Activated CD4-positive, alpha-beta T cell treated with anti-CD3 and anti-CD28 coated beads, Interleukin-2, amount 50 U/mL, for 48 hours (primary cell): ENCODE data around the gene RGMA.

ENCODE experiments used
- DNase-seq, 2 experiments: peaks; one replicate each; pipeline ENCODE4 v3.0.0-alpha.2; 2020

The RGMA gene

DNA sequence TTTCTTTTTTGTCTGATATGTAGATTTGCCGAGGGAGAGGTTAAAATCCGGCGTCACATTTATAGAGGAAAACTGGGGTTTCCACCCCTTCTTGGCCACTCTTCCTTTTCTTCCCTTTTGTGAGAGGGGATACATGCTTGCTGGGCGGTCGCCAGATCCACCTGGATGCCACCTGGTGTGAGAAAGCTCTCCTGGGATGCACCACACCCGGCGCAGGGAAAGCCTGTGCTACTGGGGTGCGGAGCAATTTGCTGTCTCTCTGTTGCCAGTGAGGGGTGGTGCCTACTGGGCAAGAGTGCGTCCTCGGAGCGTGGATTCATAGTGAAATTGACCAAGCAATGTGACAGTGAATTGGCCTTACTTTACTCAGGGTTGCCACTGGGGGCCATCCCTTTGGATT is 2.5 kb upstream of the RGMA start:
- DNase-seq: no peak

DNA sequence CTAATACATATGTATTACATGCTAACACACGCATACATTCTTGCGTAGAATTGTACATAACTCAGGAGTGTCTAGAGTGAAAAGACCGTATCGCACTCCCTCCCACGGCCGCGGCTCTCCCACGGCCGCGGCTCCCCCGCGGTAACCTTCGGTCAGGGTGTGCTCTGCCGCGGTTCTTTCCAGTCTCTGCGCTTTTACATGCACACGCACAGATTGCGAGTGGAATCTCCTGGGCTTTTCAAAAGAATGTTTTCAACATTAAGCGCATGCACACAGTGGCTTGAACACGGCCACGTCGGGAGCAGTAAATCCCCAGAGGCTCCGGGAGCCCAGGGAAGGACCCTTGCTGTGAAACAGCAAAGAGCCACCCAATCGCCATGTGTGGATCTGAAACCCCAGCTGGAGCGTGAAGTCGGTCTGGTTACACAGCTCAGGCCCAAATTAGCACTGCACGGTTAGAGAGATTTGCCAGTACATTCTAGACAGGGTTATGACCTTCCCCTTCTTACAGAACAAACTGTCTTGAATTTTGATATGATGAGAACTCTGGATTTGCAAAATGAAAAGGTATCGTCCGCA is 805 bp upstream of the RGMA start:
- no peak for DNase-seq

DNA sequence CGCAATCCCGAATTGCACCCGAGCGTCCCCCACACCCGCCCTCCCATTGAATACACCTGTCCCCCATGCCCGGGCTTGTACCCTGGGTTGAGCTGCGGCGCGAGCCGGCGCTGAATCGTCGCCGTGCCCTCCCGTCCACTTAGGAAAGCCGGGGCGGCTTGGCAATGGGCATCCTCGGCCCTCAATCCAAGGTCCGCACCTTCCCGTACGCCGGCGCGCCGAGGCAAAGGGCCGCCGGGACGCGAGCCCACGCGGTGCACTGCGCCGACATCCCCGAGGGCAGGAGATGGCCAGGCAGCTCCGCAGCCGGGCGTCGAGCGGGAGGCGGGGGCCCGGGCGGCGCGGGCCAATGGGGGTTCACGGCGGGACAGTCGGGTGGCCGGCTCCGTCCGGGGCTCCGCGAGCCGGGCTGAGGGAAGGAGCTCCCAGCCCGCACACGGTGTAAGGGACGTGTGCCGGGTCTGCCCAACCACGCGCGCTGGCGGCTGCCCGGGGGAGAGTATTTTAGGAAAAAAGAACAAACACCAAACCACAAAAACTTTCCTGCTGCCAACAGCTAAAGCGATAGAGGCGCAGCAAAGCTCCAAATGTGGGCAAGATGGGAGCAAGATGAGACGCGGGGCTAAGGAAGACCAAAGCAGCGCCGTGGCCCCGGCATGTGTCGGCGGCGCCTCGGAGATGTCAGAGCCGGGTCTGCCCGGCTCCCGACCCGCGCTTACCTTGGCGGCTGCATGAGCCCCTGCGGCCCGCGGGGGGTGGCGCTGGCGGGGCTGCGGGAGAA is 621 bp downstream of the RGMA start:
- peak; percentile 22 to 33 for DNase-seq

DNA sequence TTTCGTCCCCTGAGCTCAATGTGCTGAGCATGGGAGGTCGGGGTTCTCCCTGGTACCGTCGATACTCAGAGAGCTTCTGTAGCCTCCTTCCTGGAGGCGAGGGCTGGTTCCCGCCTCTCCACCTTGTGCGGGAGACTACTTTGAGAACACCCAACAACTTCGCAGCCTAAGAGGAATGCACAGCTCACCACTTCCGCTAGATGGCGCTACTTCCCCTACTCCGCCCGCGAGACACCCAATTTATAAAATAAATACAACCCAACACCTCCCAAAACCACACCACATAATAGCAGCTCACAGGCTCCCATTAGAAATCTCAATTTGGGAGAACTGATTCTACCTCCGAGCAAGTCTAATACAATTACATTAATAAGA is 1.2 kb downstream of the RGMA start:
- peak; percentile 72 to 78 for DNase-seq

DNA sequence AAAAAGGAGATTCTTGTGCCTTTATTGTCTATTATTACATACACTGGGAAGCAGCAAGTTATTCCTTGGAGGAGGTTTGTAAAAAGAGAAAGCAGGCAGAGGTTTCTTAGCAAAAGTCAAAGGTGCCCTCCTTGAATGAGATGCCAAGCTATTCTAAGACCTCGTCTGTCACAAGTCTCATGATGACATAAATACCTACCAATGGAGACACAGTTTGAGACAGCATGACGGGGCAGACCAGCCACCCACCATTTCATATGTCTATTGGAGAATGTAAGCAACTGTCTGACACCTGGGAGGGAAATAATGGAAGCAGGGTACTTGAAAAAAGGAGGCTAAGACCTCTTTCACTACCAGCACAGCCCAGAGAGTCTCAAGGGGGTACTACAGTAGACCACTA is 2.2 kb downstream of the RGMA start:
- DNase-seq: no peak

DNA sequence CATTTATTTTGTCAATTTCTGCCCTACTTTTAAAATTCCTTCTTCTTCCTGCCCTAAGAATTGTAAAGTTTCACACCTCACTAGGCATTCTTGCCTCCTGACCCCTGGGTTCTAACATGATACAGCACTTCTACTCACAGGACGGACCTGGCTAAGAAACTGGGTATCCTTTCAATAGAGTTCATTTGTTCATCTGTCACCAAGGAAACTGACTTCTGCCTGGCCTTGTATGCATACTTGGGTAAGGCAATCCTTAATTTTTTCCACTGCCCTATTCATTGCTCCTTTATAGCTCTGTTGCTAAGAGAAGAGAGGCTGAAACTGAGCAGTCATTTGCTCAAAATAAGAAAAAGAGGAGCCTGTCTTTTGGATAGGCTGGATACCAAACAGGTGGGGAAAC is 3.3 kb downstream of the RGMA start:
- no peak for DNase-seq

DNA sequence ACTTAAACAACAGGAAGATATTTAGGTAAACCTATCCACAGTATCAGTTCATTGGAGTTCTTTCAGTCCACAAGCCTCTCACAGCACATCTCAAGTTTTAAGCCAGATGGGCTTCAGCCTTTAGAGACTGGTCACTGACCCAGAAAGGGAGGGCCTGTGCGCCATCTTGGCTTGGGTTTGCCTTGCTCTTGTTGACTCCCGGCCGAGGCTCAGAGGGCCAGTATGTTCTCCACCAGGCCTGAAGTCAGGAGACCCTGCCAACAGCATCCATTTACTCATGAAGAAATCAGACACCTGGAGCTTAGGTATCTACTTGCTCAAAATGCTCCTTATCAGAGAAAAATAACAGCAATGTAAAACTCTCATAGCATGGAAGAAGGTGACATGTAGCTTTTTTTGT is 6.2 kb downstream of the RGMA start:
- DNase-seq: no peak

DNA sequence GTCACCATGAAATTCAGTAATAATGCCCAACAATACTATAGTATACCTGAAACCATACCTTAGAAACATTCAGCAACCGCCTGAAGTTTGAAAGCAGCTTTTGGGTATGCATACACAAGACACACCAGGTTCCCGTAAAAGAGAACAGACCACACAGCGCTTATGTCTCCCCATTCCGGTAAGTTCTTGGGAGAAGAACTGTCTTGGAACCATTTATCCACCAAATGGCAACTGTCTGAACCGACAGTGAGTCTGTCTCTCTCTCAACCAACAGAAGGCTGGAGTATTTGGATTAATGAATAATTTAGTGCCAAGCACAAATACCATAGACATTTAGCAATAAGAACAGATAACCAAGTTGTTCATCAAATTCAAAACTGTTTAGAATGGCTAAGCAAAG is 7.6 kb downstream of the RGMA start:
- DNase-seq: no peak

DNA sequence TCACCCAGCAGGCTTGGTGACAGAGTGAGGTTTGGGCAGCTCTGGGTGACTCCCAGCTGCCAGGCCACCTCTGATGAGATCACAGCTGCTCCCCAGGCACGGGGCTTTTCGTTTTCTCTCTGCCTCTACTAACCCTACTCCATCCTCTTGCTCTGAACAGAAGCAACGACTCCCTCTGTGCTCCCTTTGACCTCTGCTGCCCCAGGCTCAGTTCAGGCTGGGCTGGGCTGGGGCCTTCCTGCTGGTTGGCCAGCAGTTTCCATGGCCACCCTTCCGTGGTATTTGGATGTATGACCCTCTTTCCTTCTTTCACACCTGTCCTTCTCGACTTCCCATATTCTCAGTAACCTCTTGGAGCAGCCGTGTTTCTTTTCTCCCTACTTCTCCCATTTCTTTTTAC is 8.6 kb downstream of the RGMA start:
- DNase-seq: no peak

DNA sequence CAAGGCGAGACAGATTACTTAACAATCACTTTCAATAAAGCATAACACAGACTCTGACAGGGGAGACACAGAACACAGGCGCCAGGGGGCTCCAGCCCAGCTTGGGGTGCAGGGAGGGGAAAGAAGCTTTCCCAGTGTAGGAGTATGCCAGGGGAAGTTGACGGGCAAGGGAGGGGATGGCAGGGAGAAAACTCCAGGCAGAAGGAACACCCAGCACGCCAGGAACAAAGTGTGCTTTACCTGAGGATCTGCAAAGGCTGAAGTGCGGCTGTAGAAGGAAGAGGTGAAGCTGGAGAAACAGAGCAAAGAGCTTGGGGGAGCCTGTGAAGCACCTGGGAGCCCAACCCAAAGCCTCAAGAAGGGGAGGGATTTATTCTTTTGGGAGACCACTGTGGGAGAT is 12.1 kb downstream of the RGMA start:
- DNase-seq: no peak

DNA sequence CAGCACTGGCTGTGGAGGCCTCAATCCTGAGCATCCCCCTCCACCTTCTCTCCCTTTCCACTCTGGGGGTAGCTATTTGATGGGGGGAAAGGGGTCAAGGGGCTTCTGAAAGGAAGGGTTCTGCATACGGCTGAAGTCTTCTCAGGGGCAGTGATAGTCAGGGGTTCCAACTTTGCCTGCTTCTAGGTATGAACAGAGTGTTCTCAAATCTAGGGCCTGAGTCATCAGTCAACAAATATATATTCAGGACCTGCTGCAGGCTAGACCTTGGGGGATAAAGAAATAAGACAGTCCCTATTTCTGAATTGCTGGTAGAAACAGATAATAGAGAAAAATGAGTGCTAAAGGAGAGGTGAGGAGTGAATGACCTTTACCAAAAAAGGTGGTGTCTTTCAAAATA is 12.8 kb downstream of the RGMA start:
- DNase-seq: no peak

DNA sequence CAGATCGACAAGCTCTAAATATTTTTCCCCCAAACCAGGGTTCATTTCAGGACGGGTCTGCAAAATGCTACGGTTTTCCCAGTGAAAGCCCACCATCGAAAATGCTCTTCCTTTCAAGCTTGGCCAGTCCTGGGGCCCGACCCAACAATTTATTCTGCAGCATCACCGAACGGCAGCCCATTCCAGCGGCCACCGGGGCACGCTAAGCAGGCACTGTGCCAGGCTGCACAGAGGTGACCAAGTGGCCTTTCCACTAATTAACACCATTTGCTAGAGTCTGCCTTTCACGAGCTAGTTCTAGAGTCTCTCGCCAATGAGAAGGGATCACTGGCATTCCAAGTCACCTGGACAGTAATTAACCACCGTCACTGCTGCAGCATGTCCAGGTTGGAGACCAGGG is 14.4 kb downstream of the RGMA start:
- DNase-seq: no peak

DNA sequence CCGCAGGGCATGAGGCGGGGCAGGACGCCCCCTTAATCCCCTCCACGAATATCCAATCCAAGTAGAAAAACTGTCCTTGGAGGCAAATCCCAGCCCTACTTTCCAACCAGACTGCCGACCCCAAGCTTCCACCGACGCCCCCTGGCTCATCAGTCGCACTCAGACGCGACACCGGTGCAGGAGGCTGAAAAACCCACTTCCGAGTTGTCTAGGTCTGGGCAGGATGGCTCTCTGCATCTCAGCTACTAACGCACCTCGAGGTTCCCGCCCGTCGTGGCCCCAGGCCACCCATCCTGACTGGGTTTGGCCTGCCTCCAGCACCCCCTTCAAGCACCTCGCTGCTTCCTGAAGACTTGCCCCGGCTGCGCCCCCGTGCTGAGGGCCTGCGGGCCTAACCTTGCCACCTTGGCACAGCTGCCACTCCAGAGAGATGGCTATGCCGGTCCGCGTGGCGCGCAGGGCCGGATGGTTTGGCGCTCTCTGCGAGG is 15.5 kb downstream of the RGMA start:
- no peak for DNase-seq

DNA sequence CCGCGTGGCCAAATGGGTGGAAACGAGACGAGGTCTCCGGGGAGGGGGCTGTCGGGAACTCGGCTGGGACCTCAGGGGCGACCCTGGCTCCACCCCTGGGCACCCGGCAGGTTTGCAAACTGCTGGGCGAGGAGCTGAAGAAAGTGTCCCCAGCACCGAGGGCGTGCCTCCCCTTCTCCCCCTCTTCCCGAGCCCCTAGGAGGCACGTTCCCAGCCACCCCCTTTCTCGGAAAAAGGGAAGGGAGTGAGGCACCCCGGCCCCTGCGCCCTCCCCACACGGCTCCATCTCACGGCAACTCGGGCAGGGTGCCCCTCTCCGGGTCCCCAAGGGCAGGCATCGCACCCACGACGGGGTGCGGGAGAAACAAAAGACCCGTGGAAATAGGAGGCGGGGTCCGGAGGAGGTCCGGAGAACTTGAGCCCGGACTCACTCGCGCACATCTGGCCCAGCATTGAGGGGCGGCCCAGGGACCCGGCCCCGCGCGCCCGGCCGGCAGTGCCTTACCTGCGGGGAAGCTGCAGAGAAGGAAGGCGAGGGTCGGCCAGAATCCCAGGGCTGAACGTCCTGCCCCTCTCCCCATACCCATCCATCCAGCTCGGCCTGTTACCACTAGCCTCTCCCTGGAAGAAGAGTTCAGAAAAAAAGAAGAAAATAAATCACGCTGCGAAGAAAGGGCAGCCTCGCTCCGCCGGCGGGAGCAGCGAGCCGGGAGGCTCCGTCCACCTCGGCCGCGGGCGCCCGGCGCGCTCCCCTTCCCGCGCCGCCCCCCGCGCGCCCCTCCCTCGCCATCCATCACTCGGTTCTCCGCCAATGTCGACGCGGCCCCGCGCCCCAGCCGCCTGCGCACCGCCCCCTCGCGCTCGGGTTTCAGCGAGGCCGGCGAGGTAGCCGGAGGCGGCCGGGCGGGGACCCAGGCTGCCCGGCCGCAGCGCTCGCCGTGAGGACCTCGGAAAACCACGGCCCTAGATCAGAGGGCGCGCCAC is 16.3 kb downstream of the RGMA start:
- DNase-seq: peak in 1 of 2 experiments; percentile 11

DNA sequence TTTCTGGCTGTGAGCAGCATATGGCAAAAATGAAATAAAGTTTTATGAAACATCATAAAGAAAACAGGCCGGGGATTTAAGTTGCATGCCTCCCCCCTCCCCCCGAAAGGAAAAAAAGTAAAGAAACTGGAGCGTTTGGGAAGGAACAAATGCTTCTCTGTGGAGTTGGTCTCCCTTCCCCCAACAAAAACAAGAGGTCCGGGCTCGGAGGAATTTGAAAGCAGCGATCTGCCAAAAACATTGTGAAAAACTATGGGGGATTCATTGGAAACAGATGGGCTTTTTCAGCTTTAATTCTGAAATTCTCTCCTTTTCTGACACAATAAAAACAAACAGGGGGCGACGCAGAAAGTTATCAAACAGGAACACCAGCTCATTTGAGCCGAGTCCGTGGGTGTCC is 17.0 kb downstream of the RGMA start:
- no peak for DNase-seq

DNA sequence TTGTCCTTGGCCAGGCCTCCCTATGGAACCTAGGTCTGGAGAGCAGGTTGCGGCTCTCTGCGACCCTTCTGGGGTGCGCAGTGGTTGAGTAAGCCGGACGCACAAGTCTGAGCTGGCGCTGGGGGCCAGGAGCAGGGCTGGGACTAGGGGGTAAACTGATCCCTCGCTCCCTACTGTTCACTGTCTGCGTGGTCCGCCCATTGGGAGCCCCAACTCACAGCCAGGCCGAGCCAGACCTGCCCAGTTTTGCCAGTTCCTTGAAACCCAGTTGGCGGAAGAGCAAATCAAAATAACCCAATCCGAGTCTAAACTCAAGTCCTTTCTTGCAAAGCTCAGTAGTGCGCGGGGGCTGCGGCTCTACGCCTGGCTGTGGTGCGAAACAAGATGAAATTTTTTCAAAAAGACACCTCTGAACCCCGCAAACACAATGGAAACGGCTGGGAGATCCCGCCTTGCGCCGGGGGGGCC is 17.5 kb downstream of the RGMA start:
- DNase-seq: no peak

DNA sequence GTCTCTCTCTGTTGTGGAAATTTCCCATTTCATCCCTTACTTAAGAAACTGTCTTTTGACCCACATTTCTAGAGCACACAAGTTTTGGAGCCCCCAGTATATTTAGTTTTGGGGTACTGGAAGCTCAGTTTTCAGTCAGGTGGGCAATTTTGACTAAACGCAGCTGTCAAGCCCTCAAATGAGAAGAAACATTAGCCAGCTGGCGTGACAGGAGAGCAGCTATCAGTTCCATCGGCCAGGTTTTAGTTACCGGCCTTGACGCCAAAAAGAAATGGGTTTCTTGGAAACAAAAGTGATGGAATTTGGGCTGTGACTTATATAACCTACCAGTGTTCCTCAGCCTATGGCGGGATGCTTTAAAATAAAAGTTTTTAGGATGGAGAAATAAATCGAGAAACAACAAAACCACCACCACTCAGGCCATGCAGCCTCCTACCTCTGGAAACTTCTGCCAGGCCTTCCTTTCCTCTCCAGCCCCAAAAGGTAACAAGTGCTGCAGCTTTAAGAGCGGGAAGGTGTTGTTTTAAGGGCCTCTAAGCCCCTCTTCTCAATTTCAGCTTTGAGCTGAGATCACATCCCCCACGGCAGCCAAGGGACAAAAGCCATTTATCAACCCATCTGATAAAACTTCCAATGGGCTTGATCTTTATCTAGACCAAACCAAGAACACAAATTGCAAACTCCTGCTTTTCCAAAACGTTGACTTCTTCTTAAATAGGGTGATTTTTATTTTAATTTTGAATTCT is 18.3 kb downstream of the RGMA start:
- no peak for DNase-seq

DNA sequence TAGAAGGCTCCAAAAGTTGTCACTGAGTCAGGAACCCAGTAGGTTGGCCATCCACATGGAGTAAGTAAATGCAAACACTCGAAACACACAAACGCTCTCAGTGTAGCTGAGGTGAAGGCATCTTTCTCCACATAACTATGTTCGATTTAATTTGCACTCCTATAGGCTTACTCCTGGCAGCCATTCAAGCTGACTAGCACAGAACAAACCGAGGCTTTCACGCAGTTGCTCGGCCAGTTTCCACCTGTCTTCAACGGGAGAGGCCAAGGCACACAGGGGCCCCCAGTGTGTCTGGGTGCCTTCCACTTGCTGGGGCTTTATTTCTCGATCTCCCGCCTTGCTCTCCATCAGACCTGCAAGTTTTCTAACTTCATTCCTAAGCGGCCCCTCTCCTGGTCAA is 18.9 kb downstream of the RGMA start:
- DNase-seq: no peak

DNA sequence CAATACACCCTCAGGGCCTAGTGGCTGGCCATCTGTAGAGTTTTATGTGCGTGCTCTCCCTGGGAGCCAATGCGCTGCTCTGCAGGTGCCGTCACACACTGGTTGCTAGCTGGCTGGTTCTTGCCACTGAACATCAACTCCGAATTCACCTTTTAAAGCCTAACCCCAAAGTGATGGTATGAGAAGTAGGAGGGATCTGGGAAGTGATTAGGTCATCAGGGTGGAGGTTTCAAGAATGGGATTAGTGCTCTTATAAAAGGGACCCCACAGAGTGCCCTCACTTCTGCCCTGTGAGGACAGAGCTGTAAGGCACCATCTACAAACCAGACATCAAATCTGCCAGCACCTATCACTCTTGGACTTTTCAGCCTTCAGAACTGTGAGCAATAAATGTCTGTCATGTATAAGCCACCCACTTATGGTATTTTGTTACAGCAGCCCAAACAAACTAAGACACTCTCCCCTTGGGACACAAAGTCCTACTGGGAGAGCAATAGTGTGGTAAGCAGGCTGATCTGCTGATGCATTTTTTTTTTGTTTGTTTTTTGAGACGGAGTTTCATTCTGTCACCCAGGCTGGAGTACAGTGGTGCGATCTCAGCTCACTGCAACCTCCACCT is 20.3 kb downstream of the RGMA start:
- no peak for DNase-seq

DNA sequence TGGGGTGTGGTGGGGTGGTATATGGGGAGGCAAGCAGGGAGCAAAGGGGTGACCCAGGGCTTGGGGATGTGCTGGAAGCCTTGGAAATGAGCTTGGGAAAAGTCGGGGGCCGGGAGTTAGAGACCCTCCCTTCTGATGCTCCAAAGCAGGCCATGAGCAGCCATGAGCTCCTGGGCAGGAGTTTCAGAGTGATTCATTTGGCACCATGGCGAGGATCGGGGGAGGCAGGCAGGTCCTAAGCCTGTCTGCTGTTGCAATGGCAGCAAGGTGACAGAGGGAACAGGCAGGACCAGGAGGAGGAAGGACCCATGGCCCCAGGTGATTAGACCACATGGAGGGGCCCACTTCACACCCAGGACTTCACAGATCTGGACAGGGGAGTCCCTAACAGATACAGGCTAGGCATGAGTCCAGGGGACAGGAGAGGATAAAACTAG is 21.3 kb downstream of the RGMA start:
- DNase-seq: no peak

DNA sequence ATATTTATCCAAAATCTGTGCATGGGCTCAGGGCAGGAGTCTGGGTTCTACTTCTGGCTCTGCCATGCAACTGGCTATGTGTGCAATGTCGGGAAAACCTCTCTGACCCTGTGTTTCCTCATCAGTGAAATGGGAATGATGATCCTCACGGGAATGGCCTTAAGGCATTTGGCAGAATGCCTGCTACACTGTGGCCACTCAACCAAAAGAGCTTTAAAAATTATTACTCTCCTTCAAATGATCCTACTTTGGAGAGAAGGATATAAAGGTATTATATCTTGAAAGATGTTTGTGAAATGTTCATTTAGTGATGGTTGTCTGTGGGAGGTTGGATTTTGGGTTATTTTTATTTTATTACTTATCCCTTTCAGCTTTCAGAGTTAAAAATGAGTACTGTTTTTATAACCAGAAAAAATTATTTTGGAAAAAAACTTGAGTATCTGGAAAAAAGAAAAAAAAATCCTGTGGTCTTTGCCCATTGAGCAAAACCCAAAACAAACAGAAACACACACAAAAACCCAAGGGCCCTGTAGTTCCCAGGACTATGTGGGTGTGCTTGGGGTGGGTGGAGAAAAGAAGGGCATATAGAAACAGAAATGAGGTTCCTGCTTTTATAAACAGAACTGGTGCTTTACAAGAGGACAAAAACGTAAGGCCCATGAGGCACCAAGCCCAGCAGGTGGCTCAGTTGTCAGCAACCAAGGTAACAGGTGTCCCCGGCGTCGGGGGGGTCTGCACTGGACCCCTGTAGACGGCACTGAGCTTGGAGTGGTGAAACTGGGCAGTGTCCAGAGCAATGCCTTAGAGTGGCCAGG is 22.0 kb downstream of the RGMA start:
- DNase-seq: no peak
